Mononuclear cell (primary cell): Measurements from ENCODE around the gene LRRC4C. TPM values are rescaled to one million over a fixed set of nuclear protein-coding genes. Genes with fewer than 3 reads are reported as not detected.

Source experiments
- H3K27me3 ChIP-seq: 2 replicates; pipeline ENCODE4 v1.6.0; 2011; ENCODE audit warnings: low read length, control low read depth; ENCODE audit not compliant: insufficient read depth
- H3K4me1 ChIP-seq: 2 replicates; pipeline ENCODE4 v1.5.1; 2011; ENCODE audit warnings: mild to moderate bottlenecking, low read length, control low read depth; ENCODE audit not compliant: insufficient read depth
- H3K4me3 ChIP-seq: 2 replicates; pipeline ENCODE4 v1.5.1; 2011; ENCODE audit warnings: mild to moderate bottlenecking, low read length, moderate library complexity
- H3K9me3 ChIP-seq: 2 replicates; pipeline ENCODE4 v1.5.1; 2011; ENCODE audit warnings: low read depth, mild to moderate bottlenecking, control low read depth, low read length
- total RNA-seq: library from RNA; depleted of rRNA; stranded (reverse); fragments of >200 nt; gene quantifications from one replicate; pipeline ENCODE4 v1.2.3, GENCODE V29; 2012

The LRRC4C gene
- total RNA-seq, 1 donor = not detected

DNA sequence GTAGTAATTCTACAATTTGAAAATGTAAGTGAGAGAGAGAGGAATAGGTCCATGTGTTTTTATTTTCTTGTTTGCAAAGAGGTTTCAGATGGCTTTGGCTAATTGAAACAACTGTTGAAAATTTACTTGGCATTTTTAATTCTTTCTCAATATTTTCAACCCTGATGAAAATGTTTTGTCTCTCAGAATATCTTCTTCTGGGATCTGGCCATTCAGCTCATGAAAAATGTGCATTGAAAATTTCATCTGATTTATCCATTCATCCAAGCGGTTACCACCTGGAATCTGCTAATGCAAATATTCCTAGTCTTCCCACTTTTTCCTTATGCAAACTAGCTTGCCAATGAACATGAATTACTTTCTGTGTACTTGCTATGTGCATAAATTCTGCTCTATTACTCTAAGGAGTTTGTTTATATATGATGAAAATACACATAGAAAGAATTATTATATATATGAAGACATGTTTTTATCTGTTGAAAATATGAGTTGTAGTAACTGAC, 621.2 kb downstream of the LRRC4C start:
- Histone ChIP-seq H3K27me3 (no peaks in the 10 kb centered on the region), H3K4me3 (no peak overlapping the region), H3K9me3 (no peaks in the 10 kb centered on the region), H3K4me1 (no peaks in the 10 kb centered on the region)

DNA sequence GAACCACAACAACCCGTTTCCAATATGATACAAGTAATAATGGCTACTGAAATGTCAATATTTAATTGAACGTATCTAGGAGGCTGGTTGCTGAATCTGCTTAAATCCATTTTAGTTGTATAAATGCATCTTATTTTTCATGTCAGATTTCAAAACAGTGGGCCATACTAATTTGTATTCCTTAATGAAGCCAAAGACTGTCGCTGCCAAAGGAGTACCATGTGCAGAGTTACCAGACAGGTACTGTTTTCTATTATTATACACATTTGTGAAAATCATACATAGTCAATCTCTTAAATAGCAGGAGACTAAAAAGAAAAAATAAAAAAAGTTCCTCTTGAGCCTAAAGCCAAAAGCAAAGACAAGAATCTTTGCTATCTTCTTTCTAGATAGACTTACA, 632.3 kb downstream of the LRRC4C start:
- H3K4me1 ChIP-seq = no peaks in the 10 kb centered on the region
- H3K27me3 ChIP-seq = no peaks in the 10 kb centered on the region
- no peak overlapping the region for H3K4me3 ChIP-seq
- H3K9me3 ChIP-seq = no peaks in the 10 kb centered on the region

DNA sequence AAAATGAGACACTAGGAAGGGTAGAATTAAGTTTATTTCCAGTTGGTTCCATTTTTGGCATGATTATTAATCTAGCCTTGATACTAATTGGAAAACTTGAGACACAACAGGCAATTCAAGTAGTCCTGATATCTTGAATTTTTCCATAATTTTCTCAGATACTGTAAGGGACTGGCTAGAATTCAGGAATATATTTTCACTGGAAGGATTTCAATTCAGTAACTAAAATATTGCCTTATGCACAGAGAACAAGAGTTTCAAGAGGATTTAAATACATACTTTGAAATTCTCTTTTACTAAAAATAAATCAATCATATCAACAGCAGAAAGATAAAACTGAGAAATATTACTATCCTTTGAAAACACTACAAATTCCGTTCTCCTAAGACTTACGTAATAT, 632.9 kb downstream of the LRRC4C start:
- no peak overlapping the region for H3K4me3 ChIP-seq
- H3K4me1 ChIP-seq = no peaks in the 10 kb centered on the region
- no peaks in the 10 kb centered on the region for H3K9me3 ChIP-seq
- H3K27me3 ChIP-seq = no peaks in the 10 kb centered on the region

- H3K4me3 ChIP-seq = no peak overlapping the region
- H3K9me3 ChIP-seq = no peaks in the 10 kb centered on the region
- no peaks in the 10 kb centered on the region for H3K27me3 ChIP-seq
- no peaks in the 10 kb centered on the region for H3K4me1 ChIP-seq
Measured at GRCh38 chr11:40825201-40825834, 634.1 kb downstream of the LRRC4C start.

- H3K9me3 ChIP-seq = no peaks in the 10 kb centered on the region
- no peaks in the 10 kb centered on the region for H3K4me1 ChIP-seq
- no peaks in the 10 kb centered on the region for H3K27me3 ChIP-seq
- no peak overlapping the region for H3K4me3 ChIP-seq
Measured at GRCh38 chr11:40819230-40819629, 640.2 kb downstream of the LRRC4C start.

DNA sequence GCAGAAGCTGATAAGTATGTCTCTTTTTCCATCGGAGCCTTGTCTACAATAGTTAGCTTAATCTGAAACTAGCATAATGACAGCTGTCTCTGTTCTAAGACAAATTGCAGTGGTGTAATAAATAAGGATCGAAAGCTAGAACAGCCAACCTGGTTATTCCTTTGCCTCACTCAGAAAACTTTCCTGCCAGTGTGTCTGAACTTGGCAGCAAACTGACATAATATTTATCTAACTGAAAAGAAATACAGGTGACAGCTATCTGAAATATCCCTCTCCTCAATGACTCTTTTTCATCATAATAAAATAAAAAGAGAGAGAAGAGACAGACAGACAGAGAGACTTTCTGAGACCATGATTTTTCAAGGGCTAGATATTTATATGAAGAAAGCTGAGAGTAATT, 642.5 kb downstream of the LRRC4C start:
- H3K9me3 ChIP-seq = no peaks in the 10 kb centered on the region
- no peak overlapping the region for H3K4me3 ChIP-seq
- H3K4me1 ChIP-seq = no peaks in the 10 kb centered on the region
- H3K27me3 ChIP-seq = no peaks in the 10 kb centered on the region

DNA sequence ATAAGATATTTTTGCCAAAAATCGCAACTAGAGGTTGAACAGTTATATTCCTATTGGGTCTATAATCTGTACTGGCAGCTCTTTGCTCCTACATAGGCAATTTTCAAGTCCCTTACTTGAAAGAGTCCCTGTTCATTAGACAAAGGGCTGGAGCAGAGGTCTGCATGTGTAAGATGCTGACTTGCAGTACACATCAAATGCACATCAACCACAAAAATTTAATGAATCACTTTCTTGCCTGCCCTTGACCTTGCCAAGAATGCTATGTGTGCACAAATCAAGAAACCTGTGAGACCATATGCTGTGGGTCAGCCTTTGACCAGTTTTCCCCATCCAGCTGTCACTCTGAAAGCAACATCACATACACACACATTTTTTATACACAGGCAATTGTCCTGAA, 661.5 kb downstream of the LRRC4C start:
- H3K9me3 ChIP-seq = no peaks in the 10 kb centered on the region
- H3K27me3 ChIP-seq = no peaks in the 10 kb centered on the region
- no peaks in the 10 kb centered on the region for H3K4me1 ChIP-seq
- no peak overlapping the region for H3K4me3 ChIP-seq

- Histone ChIP-seq H3K27me3 (no peaks in the 10 kb centered on the region), H3K4me3 (no peak overlapping the region), H3K9me3 (no peaks in the 10 kb centered on the region), H3K4me1 (no peaks in the 10 kb centered on the region)
Measured at GRCh38 chr11:40787224-40787623, 672.2 kb downstream of the LRRC4C start.

DNA sequence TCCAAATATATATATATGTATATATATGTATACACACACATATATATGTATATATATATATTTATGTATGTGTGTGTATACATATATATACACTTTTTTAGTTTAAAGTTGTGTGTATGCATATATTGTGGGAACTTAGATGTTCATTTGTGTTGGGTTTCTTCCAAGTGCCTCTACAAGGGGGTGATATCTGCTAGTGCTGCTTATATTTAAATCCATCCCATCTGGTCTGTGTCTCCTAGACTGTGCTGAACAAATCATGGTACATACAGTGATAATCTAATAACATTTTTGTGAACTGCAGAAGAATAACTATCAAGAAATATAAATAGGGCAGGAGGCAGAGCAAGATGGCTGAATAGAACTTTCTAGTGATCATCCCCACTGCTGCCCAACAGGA, 696.4 kb downstream of the LRRC4C start:
- H3K9me3 ChIP-seq = peaks cover 4% of the 10 kb centered on the region
- H3K27me3 ChIP-seq = no peaks in the 10 kb centered on the region
- H3K4me3 ChIP-seq = no peak overlapping the region
- H3K4me1 ChIP-seq = no peaks in the 10 kb centered on the region

DNA sequence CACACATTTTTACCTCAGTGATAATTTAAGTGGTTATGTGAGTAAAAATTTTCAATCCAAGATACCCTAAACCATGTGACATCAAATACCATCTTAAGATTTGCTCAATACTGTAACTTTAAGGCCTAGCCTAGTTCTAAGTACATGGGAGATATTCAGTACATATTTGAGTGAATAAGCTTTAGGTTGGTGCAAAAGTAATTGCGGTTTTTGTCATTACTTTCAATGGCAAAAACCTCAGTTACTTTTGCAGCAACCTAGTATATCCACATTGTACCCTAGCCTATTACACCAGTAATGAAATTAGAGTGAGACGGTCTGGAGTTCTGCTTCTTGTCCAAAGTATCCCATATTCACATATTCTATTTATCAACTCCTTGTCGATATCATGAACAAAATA, 700.1 kb downstream of the LRRC4C start:
- H3K4me3 ChIP-seq = no peak overlapping the region
- no peaks in the 10 kb centered on the region for H3K4me1 ChIP-seq
- no peaks in the 10 kb centered on the region for H3K27me3 ChIP-seq
- H3K9me3 ChIP-seq = no peaks in the 10 kb centered on the region

- Histone ChIP-seq H3K4me1 (no peaks in the 10 kb centered on the region), H3K9me3 (no peaks in the 10 kb centered on the region), H3K4me3 (no peak overlapping the region), H3K27me3 (no peaks in the 10 kb centered on the region)
Measured at GRCh38 chr11:40754297-40754696, 705.2 kb downstream of the LRRC4C start.

DNA sequence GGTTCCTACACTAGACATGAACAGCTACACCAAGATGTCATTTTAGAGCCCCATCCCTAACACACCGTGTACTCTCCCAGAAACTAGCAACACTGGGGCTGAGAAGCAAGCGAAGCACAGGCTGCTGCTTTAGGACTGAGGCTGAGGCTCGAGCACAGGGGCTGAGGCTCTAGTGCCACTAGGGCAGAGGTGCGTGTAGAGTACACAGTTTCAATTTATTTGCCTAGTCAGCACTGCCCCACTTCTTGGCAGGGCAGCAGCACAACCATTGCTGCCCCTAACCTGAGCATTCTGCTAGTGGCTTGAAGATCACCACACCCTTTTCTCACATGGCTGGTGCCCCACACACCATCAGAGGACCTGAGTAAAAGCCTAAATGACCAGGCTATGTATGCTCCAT, 713.2 kb downstream of the LRRC4C start:
- H3K4me1 ChIP-seq = no peaks in the 10 kb centered on the region
- H3K4me3 ChIP-seq = no peak overlapping the region
- no peaks in the 10 kb centered on the region for H3K27me3 ChIP-seq
- H3K9me3 ChIP-seq = peaks cover 7% of the 10 kb centered on the region

DNA sequence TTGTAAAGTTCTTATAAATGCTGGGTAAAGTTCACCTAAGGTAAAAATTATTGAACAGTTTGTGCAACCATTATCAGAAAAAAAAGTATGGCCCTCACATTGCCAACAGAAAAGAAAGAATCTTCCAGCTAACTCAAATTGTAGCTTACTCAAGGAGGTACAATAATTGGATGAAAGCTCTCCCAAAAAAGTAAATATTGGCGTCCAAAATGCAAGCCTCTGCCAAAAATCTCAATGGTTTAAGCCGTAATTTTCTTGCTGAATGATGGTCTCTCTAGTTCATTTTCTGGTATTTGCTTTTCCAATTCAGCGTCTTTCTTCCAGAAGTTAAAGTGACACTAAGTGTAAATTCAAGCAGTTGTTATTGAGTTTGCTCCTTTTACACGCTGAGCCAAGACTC, 727.3 kb downstream of the LRRC4C start:
- Histone ChIP-seq H3K4me3 (no peak overlapping the region), H3K4me1 (no peaks in the 10 kb centered on the region), H3K9me3 (no peaks in the 10 kb centered on the region), H3K27me3 (no peaks in the 10 kb centered on the region)

DNA sequence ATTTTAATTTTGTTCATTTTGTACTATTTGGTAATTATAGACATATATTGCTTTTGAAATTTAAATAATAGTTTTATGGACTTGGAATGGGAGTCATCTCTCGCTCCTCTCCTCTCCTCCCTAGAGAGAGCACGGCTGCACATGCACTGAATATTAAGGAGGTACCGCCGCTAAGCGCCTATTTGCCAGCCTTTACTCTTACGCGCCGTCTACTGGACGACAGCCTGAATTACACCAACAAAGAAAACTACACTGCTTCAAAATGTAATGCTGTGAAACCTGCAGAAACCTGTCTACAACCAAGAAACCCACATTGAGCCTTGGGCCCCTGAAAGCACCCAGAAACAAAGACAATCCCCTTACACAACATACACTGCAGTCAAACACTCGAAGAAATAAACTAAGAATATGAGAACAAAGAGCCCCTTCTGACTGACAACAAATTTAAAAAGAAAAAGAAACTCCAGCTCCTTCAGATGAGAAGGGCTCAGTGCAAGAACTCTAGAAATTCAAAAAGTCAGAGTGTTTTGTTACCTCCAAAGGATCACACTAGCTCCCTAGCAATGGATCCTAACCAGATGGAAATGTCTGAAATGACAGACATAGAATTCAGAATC, 737.2 kb downstream of the LRRC4C start:
- Histone ChIP-seq H3K27me3 (no peaks in the 10 kb centered on the region), H3K4me1 (no peaks in the 10 kb centered on the region), H3K4me3 (no peak overlapping the region)

GRCh38 chr11:40716344-40717130, 742.9 kb downstream of the LRRC4C start:
- Histone ChIP-seq H3K9me3 (peaks cover 5% of the 10 kb centered on the region), H3K4me1 (no peaks in the 10 kb centered on the region), H3K4me3 (no peak overlapping the region), H3K27me3 (no peaks in the 10 kb centered on the region)

More for the DNA sequence above, 737.2 kb downstream of the LRRC4C start:
- no peaks in the 10 kb centered on the region for H3K9me3 ChIP-seq
